PFSK-1 (cell line): Measurements from ENCODE around the gene RNF220.

Source experiments
- FOXP2 ChIP-seq: optimal IDR thresholded peaks from 2 replicates; pipeline ENCODE3; 2011; ENCODE audit warnings: borderline replicate concordance, control low read depth, inconsistent platforms; ENCODE audit not compliant: insufficient read depth; ENCODE audit errors: extremely low read length, extremely low read depth
- POLR2AphosphoS5 ChIP-seq: IDR thresholded peaks from 2 replicates; pipeline ENCODE4 v1.6.1; 2012; ENCODE audit warnings: low read depth, mild to moderate bottlenecking, control low read depth, low read length, moderate library complexity
- REST ChIP-seq, 2 experiments: IDR thresholded peaks; 2 replicates each; pipeline versions ENCODE4 v1.6.1 to v1.8.0; 2011 to 2012; ENCODE audit warnings: low read depth in 2 of 2, low read length in 2 of 2, control low read depth in 1 of 2, inconsistent platforms in 1 of 2, mild to moderate bottlenecking in 1 of 2, moderate library complexity in 1 of 2; ENCODE audit not compliant: insufficient read depth in 1 of 2
- SIN3A ChIP-seq: IDR thresholded peaks from 2 replicates; pipeline ENCODE4 v1.6.1; 2012; ENCODE audit warnings: mild to moderate bottlenecking, low read length, moderate library complexity, borderline replicate concordance; ENCODE audit not compliant: insufficient read depth
- TAF1 ChIP-seq: IDR thresholded peaks from 2 replicates; pipeline ENCODE4 v1.6.1; 2012; ENCODE audit warnings: low read length, control low read depth, borderline replicate concordance; ENCODE audit not compliant: insufficient read depth

The RNF220 gene

GRCh38 chr1:44566281-44567046 is 161.4 kb downstream of the RNF220 start:
- no peak for TF ChIP-seq REST (IDR thresholded peaks at IDR 0.05; ENCODE audit: insufficient read depth in 1 of 2, low read depth in 2 of 2, low read length in 2 of 2)
- no peak for TF ChIP-seq SIN3A
- no peak for TF ChIP-seq POLR2AphosphoS5

GRCh38 chr1:44568128-44568900 is 163.3 kb downstream of the RNF220 start:
- no peak for TF ChIP-seq POLR2AphosphoS5
- no peak for TF ChIP-seq TAF1
- no peak for TF ChIP-seq REST (IDR thresholded peaks at IDR 0.05; ENCODE audit: insufficient read depth in 1 of 2, low read depth in 2 of 2, low read length in 2 of 2)
- no peak for TF ChIP-seq SIN3A
- TF ChIP-seq FOXP2 = no peak

GRCh38 chr1:44569491-44569890 is 164.4 kb downstream of the RNF220 start:
- no peak for TF ChIP-seq TAF1
- no peak for TF ChIP-seq FOXP2

- no peak for TF ChIP-seq TAF1
- TF ChIP-seq POLR2AphosphoS5 = no peak
- no peak for TF ChIP-seq SIN3A
Measured at GRCh38 chr1:44571712-44572571, 166.9 kb downstream of the RNF220 start.

GRCh38 chr1:44572572-44572879 is 167.5 kb downstream of the RNF220 start:
- TF ChIP-seq REST (IDR thresholded peaks at IDR 0.05; ENCODE audit: insufficient read depth in 1 of 2, low read depth in 2 of 2, low read length in 2 of 2) (no peak), FOXP2 (no peak), TAF1 (no peak), POLR2AphosphoS5 (no peak), SIN3A (no peak)
